HepG2 (cell line): ENCODE data around the gene ABHD12.

ENCODE experiments used
- GABPA ChIP-seq, 2 experiments: IDR thresholded peaks; 2 replicates each; pipeline ENCODE4 v1.6.1; 2011 to 2016; ENCODE audit warnings: low read depth in 2 of 2, low read length in 1 of 2, missing biosample characterization in 1 of 2, missing genetic modification characterization in 1 of 2
- HDAC6 ChIP-seq: fragments of 200-600 bp; sonication (generic); IDR thresholded peaks from 2 replicates; pipeline ENCODE4 v1.7.0; 2017; ENCODE audit warnings: mild to moderate bottlenecking, antibody characterized with exemption, low read length, low read depth
- JUND ChIP-seq: sonication (generic); formaldehyde crosslinking; IDR thresholded peaks from 2 replicates; pipeline ENCODE4 v1.8.0; 2022; ENCODE audit warnings: mild to moderate bottlenecking, missing genetic modification reagents
- MAZ ChIP-seq, 2 experiments: sonication (generic) in 1 of 2; formaldehyde crosslinking in 1 of 2; IDR thresholded peaks; 2 replicates each; pipeline versions ENCODE4 v1.5.0 to v1.6.1; 2012 to 2020; ENCODE audit warnings: low read depth in 2 of 2, mild to moderate bottlenecking in 2 of 2, borderline replicate concordance in 1 of 2, improper control_type of control experiment in 1 of 2, low read length in 1 of 2, missing genetic modification reagents in 1 of 2, moderate library complexity in 1 of 2
- RBFOX2 ChIP-seq: fragments of 200-400 bp; formaldehyde crosslinking; IDR thresholded peaks from 2 replicates; pipeline ENCODE4 v1.6.1; 2017; ENCODE audit warnings: low read depth, mild to moderate bottlenecking, low read length
- YY1 ChIP-seq: IDR thresholded peaks from 2 replicates; pipeline ENCODE4 v1.6.1; 2011; ENCODE audit warnings: low read length, low read depth, moderate library complexity, mild to moderate bottlenecking; ENCODE audit not compliant: insufficient read depth, insufficient replicate concordance
- ZNF263 ChIP-seq: sonication (generic); formaldehyde crosslinking; IDR thresholded peaks from 2 replicates; pipeline ENCODE4 v1.4.0; 2020; ENCODE audit warnings: missing genetic modification reagents
- ZNF816 ChIP-seq: sonication (generic); formaldehyde crosslinking; IDR thresholded peaks from 2 replicates; pipeline ENCODE4 v1.8.0; 2022; ENCODE audit warnings: missing genetic modification reagents, mild to moderate bottlenecking, borderline replicate concordance
- TF ChIP-seq, protein P1 (sequence below): IDR thresholded peaks from 2 replicates; pipeline ENCODE4 v1.6.1; 2016; ENCODE audit warnings: missing compliant biosample characterization, missing genetic modification reagents, borderline replicate concordance
- TF ChIP-seq, protein P2 (sequence below): sonication (generic); formaldehyde crosslinking; conservative IDR thresholded peaks from 2 replicates; pipeline ENCODE4 v1.4.0; 2020; ENCODE audit warnings: mild to moderate bottlenecking, missing genetic modification reagents, moderate library complexity
- TF ChIP-seq, protein P3 (sequence below): sonication (generic); IDR thresholded peaks from 2 replicates; pipeline ENCODE4 v1.6.1; 2016; ENCODE audit warnings: low read depth, borderline replicate concordance
- TF ChIP-seq, protein P4 (sequence below): sonication (generic); formaldehyde crosslinking; IDR thresholded peaks from 2 replicates; pipeline ENCODE4 v1.5.1; 2020; ENCODE audit warnings: mild to moderate bottlenecking, missing genetic modification reagents
- TF ChIP-seq, protein P5 (sequence below): sonication (generic); formaldehyde crosslinking; IDR thresholded peaks from 2 replicates; pipeline ENCODE4 v1.5.0; 2020; ENCODE audit warnings: mild to moderate bottlenecking, missing genetic modification reagents, moderate library complexity

DNA sequence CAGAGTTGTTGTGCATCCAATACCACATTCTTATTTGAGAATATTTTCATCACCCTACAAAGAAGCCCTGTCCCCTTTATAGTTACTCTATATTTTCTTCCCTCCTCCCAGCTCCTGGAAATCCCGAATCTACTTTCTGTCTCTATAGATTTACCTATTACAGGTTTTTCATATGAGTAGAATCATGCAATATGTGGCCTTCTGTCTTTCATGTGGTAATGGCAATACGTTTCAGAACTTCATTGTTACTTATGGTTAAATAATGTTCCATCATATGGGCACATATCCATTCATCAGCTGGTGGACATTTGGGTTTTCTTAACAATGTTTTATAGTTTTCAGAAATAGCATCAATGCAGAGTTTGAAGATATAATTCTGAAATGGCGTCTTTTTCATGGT lies 33.9 kb upstream of the ABHD12 start:
- TF ChIP-seq, protein P1, sequence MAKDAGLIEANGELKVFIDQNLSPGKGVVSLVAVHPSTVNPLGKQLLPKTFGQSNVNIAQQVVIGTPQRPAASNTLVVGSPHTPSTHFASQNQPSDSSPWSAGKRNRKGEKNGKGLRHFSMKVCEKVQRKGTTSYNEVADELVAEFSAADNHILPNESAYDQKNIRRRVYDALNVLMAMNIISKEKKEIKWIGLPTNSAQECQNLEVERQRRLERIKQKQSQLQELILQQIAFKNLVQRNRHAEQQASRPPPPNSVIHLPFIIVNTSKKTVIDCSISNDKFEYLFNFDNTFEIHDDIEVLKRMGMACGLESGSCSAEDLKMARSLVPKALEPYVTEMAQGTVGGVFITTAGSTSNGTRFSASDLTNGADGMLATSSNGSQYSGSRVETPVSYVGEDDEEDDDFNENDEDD (CRISPR knock-in tag): no peak
- no peak for TF ChIP-seq HDAC6
- TF ChIP-seq, protein P2, sequence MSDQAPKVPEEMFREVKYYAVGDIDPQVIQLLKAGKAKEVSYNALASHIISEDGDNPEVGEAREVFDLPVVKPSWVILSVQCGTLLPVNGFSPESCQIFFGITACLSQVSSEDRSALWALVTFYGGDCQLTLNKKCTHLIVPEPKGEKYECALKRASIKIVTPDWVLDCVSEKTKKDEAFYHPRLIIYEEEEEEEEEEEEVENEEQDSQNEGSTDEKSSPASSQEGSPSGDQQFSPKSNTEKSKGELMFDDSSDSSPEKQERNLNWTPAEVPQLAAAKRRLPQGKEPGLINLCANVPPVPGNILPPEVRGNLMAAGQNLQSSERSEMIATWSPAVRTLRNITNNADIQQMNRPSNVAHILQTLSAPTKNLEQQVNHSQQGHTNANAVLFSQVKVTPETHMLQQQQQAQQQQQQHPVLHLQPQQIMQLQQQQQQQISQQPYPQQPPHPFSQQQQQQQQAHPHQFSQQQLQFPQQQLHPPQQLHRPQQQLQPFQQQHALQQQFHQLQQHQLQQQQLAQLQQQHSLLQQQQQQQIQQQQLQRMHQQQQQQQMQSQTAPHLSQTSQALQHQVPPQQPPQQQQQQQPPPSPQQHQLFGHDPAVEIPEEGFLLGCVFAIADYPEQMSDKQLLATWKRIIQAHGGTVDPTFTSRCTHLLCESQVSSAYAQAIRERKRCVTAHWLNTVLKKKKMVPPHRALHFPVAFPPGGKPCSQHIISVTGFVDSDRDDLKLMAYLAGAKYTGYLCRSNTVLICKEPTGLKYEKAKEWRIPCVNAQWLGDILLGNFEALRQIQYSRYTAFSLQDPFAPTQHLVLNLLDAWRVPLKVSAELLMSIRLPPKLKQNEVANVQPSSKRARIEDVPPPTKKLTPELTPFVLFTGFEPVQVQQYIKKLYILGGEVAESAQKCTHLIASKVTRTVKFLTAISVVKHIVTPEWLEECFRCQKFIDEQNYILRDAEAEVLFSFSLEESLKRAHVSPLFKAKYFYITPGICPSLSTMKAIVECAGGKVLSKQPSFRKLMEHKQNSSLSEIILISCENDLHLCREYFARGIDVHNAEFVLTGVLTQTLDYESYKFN: no peak
- TF ChIP-seq, protein P3, sequence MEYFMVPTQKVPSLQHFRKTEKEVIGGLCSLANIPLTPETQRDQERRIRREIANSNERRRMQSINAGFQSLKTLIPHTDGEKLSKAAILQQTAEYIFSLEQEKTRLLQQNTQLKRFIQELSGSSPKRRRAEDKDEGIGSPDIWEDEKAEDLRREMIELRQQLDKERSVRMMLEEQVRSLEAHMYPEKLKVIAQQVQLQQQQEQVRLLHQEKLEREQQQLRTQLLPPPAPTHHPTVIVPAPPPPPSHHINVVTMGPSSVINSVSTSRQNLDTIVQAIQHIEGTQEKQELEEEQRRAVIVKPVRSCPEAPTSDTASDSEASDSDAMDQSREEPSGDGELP: no peak
- no peak for TF ChIP-seq YY1
- TF ChIP-seq JUND (CRISPR knock-in tag): no peak
- TF ChIP-seq, protein P4, sequence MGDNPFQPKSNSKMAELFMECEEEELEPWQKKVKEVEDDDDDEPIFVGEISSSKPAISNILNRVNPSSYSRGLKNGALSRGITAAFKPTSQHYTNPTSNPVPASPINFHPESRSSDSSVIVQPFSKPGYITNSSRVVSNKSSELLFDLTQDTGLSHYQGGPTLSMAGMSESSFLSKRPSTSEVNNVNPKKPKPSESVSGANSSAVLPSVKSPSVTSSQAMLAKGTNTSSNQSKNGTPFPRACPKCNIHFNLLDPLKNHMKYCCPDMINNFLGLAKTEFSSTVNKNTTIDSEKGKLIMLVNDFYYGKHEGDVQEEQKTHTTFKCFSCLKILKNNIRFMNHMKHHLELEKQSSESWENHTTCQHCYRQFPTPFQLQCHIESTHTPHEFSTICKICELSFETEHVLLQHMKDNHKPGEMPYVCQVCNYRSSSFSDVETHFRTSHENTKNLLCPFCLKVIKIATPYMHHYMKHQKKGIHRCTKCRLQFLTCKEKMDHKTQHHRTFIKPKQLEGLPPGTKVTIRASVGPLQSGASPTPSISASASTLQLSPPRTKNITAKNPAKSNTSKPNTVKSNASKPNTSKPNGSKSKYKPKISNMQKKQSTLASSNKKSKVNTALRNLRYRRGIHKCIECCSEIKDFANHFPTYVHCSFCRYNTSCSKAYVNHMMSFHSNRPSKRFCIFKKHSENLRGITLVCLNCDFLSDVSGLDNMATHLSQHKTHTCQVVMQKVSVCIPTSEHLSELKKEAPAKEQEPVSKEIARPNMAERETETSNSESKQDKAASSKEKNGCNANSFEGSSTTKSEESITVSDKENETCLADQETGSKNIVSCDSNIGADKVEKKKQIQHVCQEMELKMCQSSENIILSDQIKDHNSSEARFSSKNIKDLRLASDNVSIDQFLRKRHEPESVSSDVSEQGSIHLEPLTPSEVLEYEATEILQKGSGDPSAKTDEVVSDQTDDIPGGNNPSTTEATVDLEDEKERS (CRISPR knock-in tag): no peak
- TF ChIP-seq, protein P5, sequence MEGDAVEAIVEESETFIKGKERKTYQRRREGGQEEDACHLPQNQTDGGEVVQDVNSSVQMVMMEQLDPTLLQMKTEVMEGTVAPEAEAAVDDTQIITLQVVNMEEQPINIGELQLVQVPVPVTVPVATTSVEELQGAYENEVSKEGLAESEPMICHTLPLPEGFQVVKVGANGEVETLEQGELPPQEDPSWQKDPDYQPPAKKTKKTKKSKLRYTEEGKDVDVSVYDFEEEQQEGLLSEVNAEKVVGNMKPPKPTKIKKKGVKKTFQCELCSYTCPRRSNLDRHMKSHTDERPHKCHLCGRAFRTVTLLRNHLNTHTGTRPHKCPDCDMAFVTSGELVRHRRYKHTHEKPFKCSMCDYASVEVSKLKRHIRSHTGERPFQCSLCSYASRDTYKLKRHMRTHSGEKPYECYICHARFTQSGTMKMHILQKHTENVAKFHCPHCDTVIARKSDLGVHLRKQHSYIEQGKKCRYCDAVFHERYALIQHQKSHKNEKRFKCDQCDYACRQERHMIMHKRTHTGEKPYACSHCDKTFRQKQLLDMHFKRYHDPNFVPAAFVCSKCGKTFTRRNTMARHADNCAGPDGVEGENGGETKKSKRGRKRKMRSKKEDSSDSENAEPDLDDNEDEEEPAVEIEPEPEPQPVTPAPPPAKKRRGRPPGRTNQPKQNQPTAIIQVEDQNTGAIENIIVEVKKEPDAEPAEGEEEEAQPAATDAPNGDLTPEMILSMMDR (CRISPR knock-in tag): no peak
- no peak for TF ChIP-seq GABPA (IDR thresholded peaks at IDR 0.05; ENCODE audit: low read depth, low read length)
- TF ChIP-seq GABPA (CRISPR knock-in tag; IDR thresholded peaks at IDR 0.05; ENCODE audit: low read depth): no peak
- no peak for TF ChIP-seq RBFOX2
- no peak for TF ChIP-seq MAZ (IDR thresholded peaks at IDR 0.05; ENCODE audit: borderline replicate concordance, low read depth, low read length)
- no peak for TF ChIP-seq MAZ (CRISPR knock-in tag; IDR thresholded peaks at IDR 0.05; ENCODE audit: low read depth)
- no peak for TF ChIP-seq ZNF263 (CRISPR knock-in tag)
- no peak for TF ChIP-seq ZNF816 (CRISPR knock-in tag)
